Suppressor macrophage treated with lipopolysaccharide for 4 hours (primary cell): ENCODE measurements around the gene NOL4L.
A peak's percentile ranks its signal among the peaks of the same experiment; 100 is the strongest.

ENCODE experiments used
- DNase-seq: peaks from one replicate; pipeline ENCODE4 v3.0.0-alpha.2; 2020

The NOL4L gene

GRCh38 chr20:32454164-32455145 is 130.7 kb downstream of the NOL4L start:
- no peak for DNase-seq

GRCh38 chr20:32453467-32454163 is 131.5 kb downstream of the NOL4L start:
- DNase-seq = no peak

- no peak for DNase-seq
Observed at GRCh38 chr20:32452776-32453466, 132.2 kb downstream of the NOL4L start.

- no peak for DNase-seq
Observed at GRCh38 chr20:32451682-32452461, 133.3 kb downstream of the NOL4L start.

GRCh38 chr20:32451340-32451681 is 133.8 kb downstream of the NOL4L start:
- no peak for DNase-seq

- DNase-seq = no peak
Observed at GRCh38 chr20:32450484-32451061, 134.6 kb downstream of the NOL4L start.

- peak; percentile 7 for DNase-seq
Observed at GRCh38 chr20:32449890-32450401, 135.2 kb downstream of the NOL4L start.

- peak; percentile 32 for DNase-seq
Observed at GRCh38 chr20:32449057-32449889, 135.9 kb downstream of the NOL4L start.

- DNase-seq = no peak
Observed at GRCh38 chr20:32448306-32449056, 136.7 kb downstream of the NOL4L start.

GRCh38 chr20:32447136-32448027 is 137.8 kb downstream of the NOL4L start:
- DNase-seq = no peak

- DNase-seq = no peak
Observed at GRCh38 chr20:32446301-32447100, 138.6 kb downstream of the NOL4L start.

GRCh38 chr20:32445539-32446273 is 139.4 kb downstream of the NOL4L start:
- no peak for DNase-seq

- no peak for DNase-seq
Observed at GRCh38 chr20:32444474-32445220, 140.5 kb downstream of the NOL4L start.

GRCh38 chr20:32443386-32443974 is 141.7 kb downstream of the NOL4L start:
- no peak for DNase-seq

GRCh38 chr20:32442630-32443373 is 142.3 kb downstream of the NOL4L start:
- DNase-seq = no peak

- DNase-seq = no peak
Observed at GRCh38 chr20:32441638-32442037, 143.5 kb downstream of the NOL4L start.
